Dedifferentiated amniotic fluid mesenchymal stem cell (primary cell): ENCODE measurements around the gene LRRC73.
"Not testable (repeated sequence)": the region's sequence is repeated elsewhere in the genome, so short reads cannot be mapped to it uniquely, and the experiment has no call there.

Source experiments
- DNase-seq: peaks from one replicate; pipeline ENCODE4 v3.0.0-alpha.2; 2016; ENCODE audit errors: extremely low spot score

The LRRC73 gene, protein sequence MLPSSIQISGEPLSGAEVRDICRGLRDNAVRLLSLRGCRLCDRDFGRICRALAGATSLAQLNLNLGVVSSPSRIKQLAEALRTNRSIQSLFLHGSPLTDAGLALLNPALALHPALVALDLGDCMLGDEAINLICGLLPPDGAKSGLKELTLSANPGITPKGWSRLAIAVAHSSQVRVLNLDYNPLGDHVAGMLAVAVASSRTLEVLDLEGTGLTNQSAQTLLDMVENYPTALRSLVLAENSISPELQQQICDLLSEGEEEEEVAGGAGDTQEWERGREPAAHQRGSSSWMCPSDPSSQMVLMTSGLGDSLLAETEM

DNA sequence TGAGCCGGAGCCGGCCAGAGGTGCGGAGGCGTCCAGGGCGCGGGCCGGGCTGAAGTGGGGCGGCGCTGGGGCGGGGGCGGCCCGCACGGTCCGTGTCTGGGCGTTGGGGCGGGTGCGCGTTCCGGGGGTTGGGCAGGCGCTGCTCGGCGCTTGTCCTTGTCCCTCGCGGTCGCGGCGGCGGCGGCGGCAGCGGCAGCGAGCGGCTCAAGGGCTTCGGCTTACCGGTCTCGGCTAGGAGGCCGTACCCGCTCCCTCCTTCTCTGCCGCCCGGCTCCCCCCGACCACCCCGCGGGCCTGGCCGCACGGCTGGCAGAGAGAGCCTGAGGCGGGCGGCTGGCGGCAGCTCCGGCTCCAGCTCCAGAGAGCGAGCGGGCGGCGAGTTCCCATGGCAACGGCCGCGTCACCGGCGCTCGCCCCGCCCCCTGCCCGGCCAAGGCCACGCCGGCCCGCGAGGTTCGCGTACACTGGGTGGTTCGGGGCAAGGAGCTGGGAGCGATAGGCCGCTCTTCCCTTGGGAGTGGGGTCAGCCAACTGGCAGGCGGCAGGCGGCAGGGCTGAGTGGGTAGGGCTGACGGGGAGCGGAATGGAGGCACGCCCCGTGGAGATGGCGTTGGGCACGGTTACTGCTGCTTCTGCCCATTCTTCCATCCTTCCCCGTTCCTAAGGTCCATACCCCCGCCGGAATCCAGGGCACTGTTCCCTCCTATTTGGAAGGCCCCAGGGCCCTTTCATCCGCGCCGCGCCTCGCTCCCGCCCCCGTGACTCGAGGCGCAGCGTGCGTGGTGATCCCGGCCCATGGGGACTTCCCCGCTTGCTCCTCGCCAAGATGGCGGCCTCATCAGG, at the start of gene LRRC73:
LRRC73 (minus strand) TSS at position 363 of the 843 bp plus-strand sequence. CDS start 561 bp downstream, outside the sequence.
- peak; percentile 60 for DNase-seq

DNA sequence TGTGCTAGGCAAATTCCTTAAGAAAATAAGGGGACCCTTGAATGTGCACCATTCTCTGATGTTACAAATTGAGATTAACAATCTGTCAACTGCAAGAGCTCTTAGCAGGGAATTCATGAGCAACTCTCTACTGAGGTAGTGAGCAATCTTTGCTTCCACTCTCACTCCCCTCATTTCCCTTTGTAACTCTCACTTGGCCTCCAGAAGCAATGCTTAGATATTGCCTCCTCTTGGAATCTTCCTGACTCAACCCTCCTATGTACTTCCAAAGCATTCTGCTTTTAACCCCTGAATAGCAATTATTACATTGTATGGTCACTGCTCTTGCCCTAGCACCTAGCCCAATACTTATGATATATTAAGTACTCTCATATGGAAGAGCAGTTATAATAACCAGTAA, 49.2 kb upstream of the LRRC73 start:
- DNase-seq: no peak

DNA sequence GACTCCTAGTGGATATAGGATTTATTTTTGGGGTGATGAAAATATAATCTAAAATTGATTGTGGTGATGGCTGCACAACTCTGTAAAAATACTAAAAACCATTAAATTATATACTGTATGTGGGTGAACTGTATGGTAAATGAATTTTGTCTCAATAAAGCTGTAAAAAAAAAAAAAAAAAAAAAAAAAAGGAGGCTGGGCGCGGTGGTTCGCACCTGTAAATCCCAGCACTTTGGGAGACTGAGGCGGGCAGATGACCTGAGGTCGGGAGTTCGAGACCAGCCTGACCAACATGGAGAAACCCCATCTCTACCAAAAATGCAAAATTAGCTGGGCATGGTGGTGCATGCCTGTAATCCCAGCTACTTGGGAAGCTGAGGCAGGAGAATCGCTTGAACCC, 47.5 kb upstream of the LRRC73 start:
- DNase-seq: not testable (repeated sequence)

DNA sequence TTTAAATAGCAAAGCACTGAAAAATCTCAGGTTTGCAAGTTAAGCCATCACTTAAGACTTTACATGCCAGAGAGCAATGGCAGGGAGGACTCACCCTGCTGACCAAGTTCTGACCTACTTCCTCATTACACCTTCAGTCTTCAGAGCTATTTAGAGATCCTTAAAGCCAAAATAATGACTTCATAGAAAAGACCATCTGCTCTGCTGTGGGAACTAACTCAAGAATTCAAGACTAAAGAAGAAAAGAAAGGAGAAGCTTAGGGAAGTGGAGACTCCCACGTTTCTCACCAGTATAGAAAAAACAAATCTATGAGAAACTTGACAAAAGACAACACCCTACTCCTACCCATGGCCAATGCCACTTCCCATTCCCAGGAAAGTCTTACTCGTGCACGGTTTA, 37.1 kb upstream of the LRRC73 start:
- DNase-seq: no peak

GRCh38 chr6:43544461-43544860, 34.3 kb upstream of the LRRC73 start:
- DNase-seq: no peak

DNA sequence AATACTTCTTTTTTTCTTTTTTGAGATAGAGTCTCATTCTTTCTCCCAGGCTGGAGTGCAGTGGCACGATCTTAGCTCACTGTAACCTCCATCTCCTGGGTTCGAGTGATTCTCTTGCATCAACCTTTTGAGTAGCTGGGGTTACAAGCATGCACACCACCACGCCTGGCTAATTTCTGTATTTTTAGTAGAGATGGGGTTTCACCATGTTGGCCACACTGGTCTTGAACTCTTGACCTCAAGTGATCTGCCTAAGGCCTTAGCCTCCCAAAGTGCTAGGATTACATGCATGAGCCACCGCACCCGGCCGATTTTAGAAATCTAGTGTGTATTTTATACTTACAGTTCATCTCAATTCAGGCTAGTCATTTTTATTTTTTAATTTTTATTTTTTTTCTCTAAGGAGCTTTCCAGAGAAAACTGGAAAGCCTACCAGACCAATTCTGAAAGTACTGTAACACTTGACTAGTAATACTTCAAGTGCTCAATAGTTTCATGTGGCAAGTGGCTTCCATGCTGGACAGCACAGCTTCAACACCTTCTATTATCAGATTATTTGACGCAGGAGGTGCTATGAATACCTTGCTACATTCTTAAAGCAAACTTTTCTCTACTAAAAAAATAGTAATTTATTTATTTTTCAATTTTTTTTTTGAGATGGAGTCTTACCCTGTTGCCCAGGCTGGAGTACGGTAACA, 31.8 kb upstream of the LRRC73 start:
- DNase-seq: no peak

DNA sequence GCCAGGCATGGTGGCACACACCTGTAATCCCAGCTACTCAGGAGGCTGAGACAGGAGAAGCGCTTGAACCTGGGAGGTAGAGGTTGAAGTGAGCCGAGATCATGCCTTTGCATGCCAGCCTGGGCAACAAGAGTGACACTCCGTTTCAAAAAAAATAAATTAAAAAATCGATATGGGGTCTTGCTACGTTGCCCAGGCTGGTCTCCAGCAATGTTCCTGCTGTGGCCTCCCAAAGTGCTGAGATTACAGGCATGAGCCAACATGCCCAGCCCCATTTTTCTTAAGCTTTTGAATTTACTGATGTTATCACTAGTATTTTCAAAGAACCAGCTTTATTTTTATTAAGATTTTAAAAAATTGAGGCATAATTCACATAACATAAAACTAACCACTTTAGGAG, 30.4 kb upstream of the LRRC73 start:
- DNase-seq: no peak

DNA sequence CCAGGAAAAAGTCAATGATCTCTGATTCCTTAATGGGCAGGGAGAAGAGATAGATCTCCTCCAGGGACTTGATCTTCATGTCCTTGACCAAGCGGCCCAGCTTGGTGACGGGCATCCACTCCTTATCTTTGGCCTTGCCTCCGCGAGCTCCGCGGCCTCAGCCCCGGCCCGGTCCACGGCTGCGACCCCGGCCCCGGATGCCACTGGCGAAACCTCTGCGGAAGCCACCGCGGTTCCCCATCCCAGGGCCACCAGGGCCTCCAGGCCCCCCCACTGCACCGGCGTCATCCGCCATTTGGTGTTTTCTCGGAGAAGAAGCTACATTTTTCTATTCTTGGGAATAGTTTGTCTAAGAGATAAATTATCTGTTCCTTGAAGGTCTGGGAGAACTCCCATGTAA, 29.3 kb upstream of the LRRC73 start:
- DNase-seq: not testable (repeated sequence)

DNA sequence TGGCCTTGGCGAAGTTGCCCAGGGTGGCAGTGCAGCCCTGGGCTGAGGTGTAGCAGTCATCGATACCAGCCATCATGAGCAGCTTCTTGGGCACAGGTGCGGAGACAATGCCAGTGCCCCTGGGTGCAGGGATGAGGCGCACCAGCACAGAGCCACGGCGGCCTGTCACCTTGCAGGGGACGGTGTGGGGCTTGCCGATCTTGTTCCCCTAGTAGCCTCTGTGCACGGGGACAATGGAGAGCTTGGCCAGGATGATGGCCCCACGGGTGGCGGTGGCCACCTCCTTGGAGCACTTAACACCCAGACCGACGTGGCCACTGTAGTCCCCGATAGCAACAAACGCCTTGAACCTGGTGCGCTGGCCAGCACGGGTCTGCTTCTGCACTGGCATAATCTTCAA, 28.8 kb upstream of the LRRC73 start:
- DNase-seq: not testable (repeated sequence)

- no peak for DNase-seq
These were observed 22.1 kb upstream of the LRRC73 start for GRCh38 chr6:43532201-43532600.

DNA sequence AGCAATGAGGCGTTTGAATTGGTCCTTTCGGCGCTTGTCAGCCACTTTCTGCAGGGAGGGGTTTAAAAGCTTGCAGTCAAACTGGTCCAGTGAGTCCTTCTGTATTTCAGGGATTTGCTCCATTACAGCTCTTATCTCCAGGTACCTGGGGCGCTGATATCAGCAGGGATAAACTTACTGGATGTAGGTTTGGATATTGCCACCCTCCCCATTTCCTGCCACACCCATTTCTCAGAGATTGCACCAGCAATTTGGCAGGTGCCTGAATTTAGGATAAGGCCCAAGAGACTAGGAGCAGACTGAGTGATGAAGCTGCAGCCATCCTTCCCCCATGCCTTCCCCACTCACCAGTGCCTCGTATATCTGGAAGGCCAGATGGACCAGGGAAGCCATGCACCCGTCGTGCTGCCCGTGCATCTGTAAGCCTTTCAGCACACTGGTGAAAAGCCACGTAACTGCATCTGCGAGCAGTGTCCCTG, 14.4 kb upstream of the LRRC73 start:
- no peak for DNase-seq

DNA sequence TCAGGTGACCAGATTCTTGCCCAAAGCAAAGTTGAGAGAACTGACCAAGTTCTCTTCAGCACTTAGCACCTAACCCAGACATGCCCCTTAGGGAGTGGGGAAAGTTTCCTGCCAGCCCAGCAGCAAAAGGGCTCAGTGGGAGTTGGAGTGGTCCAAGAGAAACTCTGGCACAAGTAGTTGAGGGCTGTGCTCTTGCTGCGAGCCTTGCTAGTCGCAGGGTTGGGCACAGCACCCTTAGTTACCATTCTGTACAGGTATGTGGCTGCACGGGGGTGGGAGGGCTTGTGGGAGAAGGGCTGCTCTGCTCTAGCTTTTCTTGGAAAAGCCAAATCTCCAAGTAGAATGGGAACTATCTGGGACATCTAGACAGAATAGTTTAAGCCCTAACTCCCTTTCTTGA, 13.1 kb upstream of the LRRC73 start:
- DNase-seq: no peak

- no peak for DNase-seq
These were observed 12.6 kb upstream of the LRRC73 start for GRCh38 chr6:43522547-43523261.

GRCh38 chr6:43521836-43522235, 11.7 kb upstream of the LRRC73 start:
- no peak for DNase-seq

- DNase-seq: no peak
These were observed 10.0 kb upstream of the LRRC73 start for GRCh38 chr6:43520097-43520496.

DNA sequence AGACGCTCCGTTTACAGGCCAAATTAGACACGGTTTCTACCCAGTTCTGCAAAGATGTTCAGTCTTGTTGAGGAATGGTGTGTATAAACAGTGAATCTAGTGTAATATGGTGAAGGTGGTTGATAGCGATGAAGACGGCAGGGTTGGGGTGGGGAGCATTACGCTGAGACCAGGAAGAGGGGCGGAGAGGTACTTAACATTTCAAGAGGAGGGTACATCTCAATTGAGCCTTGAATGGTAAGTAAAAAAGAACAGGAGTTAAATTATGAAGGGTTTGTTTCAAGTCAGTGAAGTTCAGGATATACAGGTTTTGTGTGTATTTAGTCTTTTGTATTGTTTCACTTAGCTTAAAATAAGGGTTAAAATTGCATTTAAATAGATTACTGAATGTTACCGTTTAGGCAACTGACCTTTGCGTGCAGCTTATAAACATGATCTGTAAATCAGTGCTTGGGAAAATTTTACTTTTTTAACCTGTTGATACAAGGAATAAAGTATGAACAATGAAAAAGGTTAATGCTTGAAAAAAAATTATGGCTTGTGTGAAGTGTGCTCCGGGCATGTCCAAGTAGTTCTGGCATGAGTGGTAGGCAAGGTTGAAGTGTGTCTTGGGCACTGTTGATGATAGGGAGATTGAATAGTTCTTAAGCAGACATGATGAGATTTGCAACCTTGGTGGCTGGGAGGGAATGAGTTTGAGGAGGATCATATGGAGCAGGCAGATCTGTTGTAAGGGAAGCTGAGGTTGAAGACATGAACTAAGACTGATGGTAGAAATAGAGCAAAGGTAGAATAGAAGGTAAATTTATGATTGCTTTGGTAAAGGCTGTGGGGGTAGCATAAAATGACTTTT, 7.6 kb upstream of the LRRC73 start:
- no peak for DNase-seq

GRCh38 chr6:43516697-43517504, 6.8 kb upstream of the LRRC73 start, which contains the start of the genes POLR1C and YIPF3:
Gene POLR1C, plus strand, starts transcription at chr6:43517089. Its CDS starts 21 bp downstream, at chr6:43517110.
Gene YIPF3, minus strand, starts transcription at chr6:43516926. Its CDS starts 119 bp downstream, at chr6:43516807.
- peak; percentile 99 for DNase-seq

DNA sequence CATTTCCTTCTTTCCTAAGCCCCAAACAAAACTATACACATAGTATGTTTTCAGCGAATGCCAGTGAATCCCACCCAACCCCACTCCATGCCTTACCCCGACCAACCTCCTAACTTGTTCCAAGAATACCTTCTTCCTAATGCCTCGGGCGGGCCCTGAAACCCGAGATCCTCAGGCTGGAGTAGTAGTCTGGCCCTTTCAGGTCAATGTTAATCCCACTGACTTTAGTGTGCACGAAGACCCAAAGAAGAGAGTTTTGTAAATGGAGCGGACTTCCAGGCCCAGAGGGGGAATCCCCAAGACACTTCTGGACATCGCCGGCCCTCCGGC, 6.2 kb upstream of the LRRC73 start:
- DNase-seq: no peak

DNA sequence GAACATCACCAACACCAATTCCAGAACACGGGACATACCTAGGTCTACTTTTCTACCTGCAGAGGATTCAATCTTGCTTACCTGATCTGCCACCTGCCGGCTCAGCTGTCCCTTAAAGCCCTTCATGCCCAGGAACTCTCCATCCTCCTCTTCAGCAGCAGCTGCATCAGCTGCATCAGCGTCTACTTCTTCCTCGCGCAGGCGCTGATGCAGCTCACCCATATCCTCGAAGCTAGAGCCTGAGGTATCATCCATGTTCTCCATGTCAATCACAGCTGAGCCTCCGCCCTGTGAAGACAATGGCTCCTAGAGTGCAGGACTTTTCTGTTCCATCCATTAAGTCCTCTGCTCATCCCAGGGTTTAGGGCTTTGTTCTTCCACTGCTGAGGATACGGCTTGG, 5.7 kb upstream of the LRRC73 start:
- DNase-seq: no peak
